ELR (cell line): ENCODE results near the gene MYLIP.
A peak's percentile ranks its signal among the peaks of the same experiment; 100 is the strongest.

Source experiments
- DNase-seq: peaks from one replicate; pipeline ENCODE4 v3.0.0-alpha.2; 2015; ENCODE audit warnings: low read depth

Gene MYLIP

GRCh38 chr6:16141514-16141913, 12.6 kb downstream of the MYLIP start:
- DNase-seq, result no peak

- DNase-seq, result no peak
Observed at GRCh38 chr6:16145038-16145437, 16.2 kb downstream of the MYLIP start.

- DNase-seq, result no peak
Observed at GRCh38 chr6:16146028-16146427, 17.1 kb downstream of the MYLIP start.

GRCh38 chr6:16146527-16146955, 17.7 kb downstream of the MYLIP start:
- no peak for DNase-seq

GRCh38 chr6:16148498-16148897, 19.6 kb downstream of the MYLIP start:
- DNase-seq, result no peak

- no peak for DNase-seq
Observed at GRCh38 chr6:16149305-16149704, 20.4 kb downstream of the MYLIP start.

- DNase-seq, result no peak
Observed at GRCh38 chr6:16150098-16150497, 21.2 kb downstream of the MYLIP start.

GRCh38 chr6:16153211-16153820, 24.4 kb downstream of the MYLIP start:
- DNase-seq, result no peak

GRCh38 chr6:16154904-16155303, 26.0 kb downstream of the MYLIP start:
- peak; percentile 17 for DNase-seq

- DNase-seq, result no peak
Observed at GRCh38 chr6:16157492-16157891, 28.6 kb downstream of the MYLIP start.

GRCh38 chr6:16157909-16158308, 29.0 kb downstream of the MYLIP start:
- DNase-seq, result no peak

- DNase-seq, result no peak
Observed at GRCh38 chr6:16158943-16159557, 30.2 kb downstream of the MYLIP start.

- DNase-seq, result no peak
Observed at GRCh38 chr6:16160794-16161193, 31.9 kb downstream of the MYLIP start.

GRCh38 chr6:16162003-16162402, 33.1 kb downstream of the MYLIP start:
- DNase-seq, result no peak

GRCh38 chr6:16163066-16163465, 34.2 kb downstream of the MYLIP start:
- no peak for DNase-seq

- DNase-seq, result peak; percentile 38
Observed at GRCh38 chr6:16163535-16164300, 34.8 kb downstream of the MYLIP start.

GRCh38 chr6:16165641-16166040, 36.8 kb downstream of the MYLIP start:
- no peak for DNase-seq

- no peak for DNase-seq
Observed at GRCh38 chr6:16166871-16167608, 38.2 kb downstream of the MYLIP start.

GRCh38 chr6:16168121-16168520, 39.2 kb downstream of the MYLIP start:
- no peak for DNase-seq

GRCh38 chr6:16168858-16169257, 40.0 kb downstream of the MYLIP start:
- peak; percentile 54 for DNase-seq

GRCh38 chr6:16171400-16171799, 42.5 kb downstream of the MYLIP start:
- DNase-seq, result no peak

- no peak for DNase-seq
Observed at GRCh38 chr6:16173167-16173940, 44.5 kb downstream of the MYLIP start.
